ENCODE data around the gene SAFB2.

SAFB2 gene

GRCh38 chr19:5622465-5623396 lies at the start of gene SAFB2, which contains the start of gene SAFB:
Gene SAFB2, minus strand, starts transcription at chr19:5622776. Its CDS starts 61 bp downstream, at chr19:5622715.
Gene SAFB, plus strand, starts transcription at chr19:5623083. Its CDS starts 123 bp downstream, at chr19:5623206.
- peak; percentile 100 for DNase-seq (ENCODE audit: low read depth, low spot score)
- peaks cover 76% of the 10 kb centered on the region for H3K36me3 ChIP-seq (ENCODE audit: insufficient read depth, insufficient read length, low read length)
- peaks cover 9% of the 10 kb centered on the region for H3K4me1 ChIP-seq (ENCODE audit: insufficient read depth, insufficient read length)

GRCh38 chr19:5671600-5671999 lies 49.0 kb upstream of the SAFB2 start:
- no peaks in the 10 kb centered on the region for H3K9me3 ChIP-seq (ENCODE audit: insufficient read depth, low read length)
- peaks cover 80% of the 10 kb centered on the region for H3K36me3 ChIP-seq (ENCODE audit: insufficient read depth, insufficient read length, low read length)
- no peak overlapping the region for H3K9ac ChIP-seq (ENCODE audit: insufficient read length, low read depth)
- no peak for DNase-seq (ENCODE audit: low read depth, low spot score)
- H3K4me1 ChIP-seq (ENCODE audit: insufficient read depth, insufficient read length) = peaks cover 19% of the 10 kb centered on the region
- H3K4me3 ChIP-seq (ENCODE audit: insufficient read length, low read depth) = no peak overlapping the region
- TF ChIP-seq YY1 (IDR thresholded peaks at IDR 0.05; ENCODE audit: insufficient read depth, insufficient read length) (no peak), ZNF274 (IDR thresholded peaks at IDR 0.05; ENCODE audit: low read depth, low read length) (no peak), SUZ12 (IDR thresholded peaks at IDR 0.05; ENCODE audit: extremely low read depth, insufficient read depth, insufficient read length) (no peak)
- no peaks in the 10 kb centered on the region for H3K27me3 ChIP-seq (ENCODE audit: insufficient read depth, insufficient read length)

More at GRCh38 chr19:5622465-5623396, at the start of gene SAFB2, which contains the start of gene SAFB:
- TF ChIP-seq YY1 (IDR thresholded peaks at IDR 0.05; ENCODE audit: insufficient read depth, insufficient read length) (no peak), ZNF274 (IDR thresholded peaks at IDR 0.05; ENCODE audit: low read depth, low read length) (no peak), SUZ12 (IDR thresholded peaks at IDR 0.05; ENCODE audit: extremely low read depth, insufficient read depth, insufficient read length) (no peak)
- Histone ChIP-seq H3K9me3 (ENCODE audit: insufficient read depth, low read length) (no peaks in the 10 kb centered on the region), H3K27me3 (ENCODE audit: insufficient read depth, insufficient read length) (no peaks in the 10 kb centered on the region), H3K9ac (ENCODE audit: insufficient read length, low read depth) (peak within 1 kb of the TSS; percentile 93), H3K4me3 (ENCODE audit: insufficient read length, low read depth) (peak within 1 kb of the TSS; percentile 91)

- Histone ChIP-seq H3K4me1 (ENCODE audit: insufficient read depth, insufficient read length) (peaks cover 15% of the 10 kb centered on the region), H3K9ac (ENCODE audit: insufficient read length, low read depth) (peak overlapping the region; percentile 36), H3K9me3 (ENCODE audit: insufficient read depth, low read length) (no peaks in the 10 kb centered on the region), H3K27me3 (ENCODE audit: insufficient read depth, insufficient read length) (no peaks in the 10 kb centered on the region), H3K36me3 (ENCODE audit: insufficient read depth, insufficient read length, low read length) (peaks cover 89% of the 10 kb centered on the region), H3K4me3 (ENCODE audit: insufficient read length, low read depth) (no peak overlapping the region)
- no peak for DNase-seq (ENCODE audit: low read depth, low spot score)
- TF ChIP-seq ZNF274 (IDR thresholded peaks at IDR 0.05; ENCODE audit: low read depth, low read length) (no peak), YY1 (IDR thresholded peaks at IDR 0.05; ENCODE audit: insufficient read depth, insufficient read length) (no peak), SUZ12 (IDR thresholded peaks at IDR 0.05; ENCODE audit: extremely low read depth, insufficient read depth, insufficient read length) (no peak)
These were observed 46.6 kb upstream of the SAFB2 start for GRCh38 chr19:5669212-5669611.

- no peak for TF ChIP-seq YY1 (IDR thresholded peaks at IDR 0.05; ENCODE audit: insufficient read depth, insufficient read length)
- TF ChIP-seq SUZ12 (IDR thresholded peaks at IDR 0.05; ENCODE audit: extremely low read depth, insufficient read depth, insufficient read length) = no peak
- TF ChIP-seq ZNF274 (IDR thresholded peaks at IDR 0.05; ENCODE audit: low read depth, low read length) = no peak
- Histone ChIP-seq H3K9me3 (ENCODE audit: insufficient read depth, low read length) (no peaks in the 10 kb centered on the region), H3K4me1 (ENCODE audit: insufficient read depth, insufficient read length) (peaks cover 15% of the 10 kb centered on the region), H3K27me3 (ENCODE audit: insufficient read depth, insufficient read length) (no peaks in the 10 kb centered on the region), H3K9ac (ENCODE audit: insufficient read length, low read depth) (peak overlapping the region; percentile 42), H3K4me3 (ENCODE audit: insufficient read length, low read depth) (no peak overlapping the region), H3K36me3 (ENCODE audit: insufficient read depth, insufficient read length, low read length) (peaks cover 92% of the 10 kb centered on the region)
- peak; percentile 93 for DNase-seq (ENCODE audit: low read depth, low spot score)
These were observed 45.2 kb upstream of the SAFB2 start for GRCh38 chr19:5667751-5668271.

- Histone ChIP-seq H3K9me3 (ENCODE audit: insufficient read depth, low read length) (no peaks in the 10 kb centered on the region), H3K4me1 (ENCODE audit: insufficient read depth, insufficient read length) (peaks cover 15% of the 10 kb centered on the region), H3K27me3 (ENCODE audit: insufficient read depth, insufficient read length) (no peaks in the 10 kb centered on the region), H3K4me3 (ENCODE audit: insufficient read length, low read depth) (no peak overlapping the region), H3K9ac (ENCODE audit: insufficient read length, low read depth) (peak overlapping the region; percentile 42), H3K36me3 (ENCODE audit: insufficient read depth, insufficient read length, low read length) (peaks cover 93% of the 10 kb centered on the region)
- DNase-seq (ENCODE audit: low read depth, low spot score) = no peak
- no peak for TF ChIP-seq SUZ12 (IDR thresholded peaks at IDR 0.05; ENCODE audit: extremely low read depth, insufficient read depth, insufficient read length)
- no peak for TF ChIP-seq ZNF274 (IDR thresholded peaks at IDR 0.05; ENCODE audit: low read depth, low read length)
- TF ChIP-seq YY1 (IDR thresholded peaks at IDR 0.05; ENCODE audit: insufficient read depth, insufficient read length) = no peak
These were observed 44.5 kb upstream of the SAFB2 start for GRCh38 chr19:5666921-5667610.

GRCh38 chr19:5665781-5666513 lies 43.4 kb upstream of the SAFB2 start:
- Histone ChIP-seq H3K4me1 (ENCODE audit: insufficient read depth, insufficient read length) (peaks cover 15% of the 10 kb centered on the region), H3K9me3 (ENCODE audit: insufficient read depth, low read length) (no peaks in the 10 kb centered on the region), H3K27me3 (ENCODE audit: insufficient read depth, insufficient read length) (no peaks in the 10 kb centered on the region), H3K9ac (ENCODE audit: insufficient read length, low read depth) (no peak overlapping the region), H3K4me3 (ENCODE audit: insufficient read length, low read depth) (no peak overlapping the region), H3K36me3 (ENCODE audit: insufficient read depth, insufficient read length, low read length) (peaks cover 94% of the 10 kb centered on the region)
- DNase-seq (ENCODE audit: low read depth, low spot score) = no peak
- no peak for TF ChIP-seq ZNF274 (IDR thresholded peaks at IDR 0.05; ENCODE audit: low read depth, low read length)
- no peak for TF ChIP-seq YY1 (IDR thresholded peaks at IDR 0.05; ENCODE audit: insufficient read depth, insufficient read length)
- no peak for TF ChIP-seq SUZ12 (IDR thresholded peaks at IDR 0.05; ENCODE audit: extremely low read depth, insufficient read depth, insufficient read length)

Data from NT2/D1 (cell line).